Uterus (tissue), 4 donors: ENCODE results near the gene SLC38A8. TPM values are rescaled to one million over a fixed set of nuclear protein-coding genes. Genes with fewer than 3 reads are reported as not detected.

Experiments used
- DNase-seq, 2 donors: peaks; one replicate each; pipeline ENCODE4 v3.0.0-alpha.2; 2019 to 2020
- H3K27ac ChIP-seq, 2 donors: fragments of 200-600 bp; sonication (generic); 1 replicate in 1 of 2; 2 replicates in 1 of 2; pipeline ENCODE4 v1.5.1; 2016 to 2018
- H3K27me3 ChIP-seq, 2 donors: fragments of 200-600 bp; sonication (generic); one replicate each; pipeline ENCODE4 v1.5.1; 2018 to 2019; ENCODE audit warnings: control low read depth in 1 of 2
- H3K36me3 ChIP-seq, 2 donors: fragments of 200-600 bp; sonication (generic); one replicate each; pipeline ENCODE4 v1.5.1; 2019; ENCODE audit warnings: control low read depth in 1 of 2
- H3K4me1 ChIP-seq, 2 donors: fragments of 200-600 bp; sonication (generic); one replicate each; pipeline ENCODE4 v1.5.1; 2018 to 2019; ENCODE audit warnings: control low read depth in 1 of 2
- H3K4me3 ChIP-seq, 2 donors: fragments of 200-600 bp; sonication (generic); 1 replicate in 1 of 2; 2 replicates in 1 of 2; pipeline ENCODE4 v1.5.1; 2018 to 2019; ENCODE audit warnings: mild to moderate bottlenecking in 1 of 2
- H3K9me3 ChIP-seq, 2 donors: fragments of 200-600 bp; sonication (generic); one replicate each; pipeline ENCODE4 v1.5.1; 2019; ENCODE audit warnings: control low read depth in 1 of 2
- CTCF ChIP-seq, 4 experiments: fragments of 200-600 bp in 2 of 4; fragments of 450-650 bp in 2 of 4; sonication (generic) in 2 of 4; IDR thresholded peaks; one replicate each; pipeline ENCODE4 v1.5.1; 2016 to 2019; ENCODE audit warnings: antibody characterized with exemption in 4 of 4, mild to moderate bottlenecking in 2 of 4, moderate library complexity in 1 of 4
- POLR2A ChIP-seq, 2 donors: fragments of 450-650 bp; IDR thresholded peaks; one replicate each; pipeline ENCODE4 v1.6.1; 2016; ENCODE audit warnings: antibody characterized with exemption in 2 of 2, mild to moderate bottlenecking in 1 of 2, moderate library complexity in 1 of 2
- intact Hi-C: fragments of 100-400 bp; cut with DNase I; formaldehyde crosslinking; loops from one replicate; pipeline ENCODE4 v1.15.1; 2023; ENCODE audit warnings: low total_unique reads
- total RNA-seq, 4 donors: library from RNA; depleted of rRNA in 3 of 4; stranded (reverse); fragments of >200 nt in 3 of 4; gene quantifications; one replicate each; pipeline versions ENCODE4 v1.1.0 to v1.2.4, GENCODE V29; 2014 to 2023
- donor health status: DM: yes; HTN: yes; CAD: no.

The SLC38A8 gene
- total RNA-seq, 4 donors from 2014 or later, result 1.3 TPM; not detected in 3

GRCh38 chr16:84047206-84047605, 4.6 kb upstream of the SLC38A8 start:
- no peak for DNase-seq
- TF ChIP-seq CTCF (IDR thresholded peaks at IDR 0.05), result no peak
- no peak for TF ChIP-seq POLR2A (IDR thresholded peaks at IDR 0.05)
- H3K27ac ChIP-seq, result no peak overlapping the region
- H3K36me3 ChIP-seq, result no peaks in the 10 kb centered on the region
- H3K27me3 ChIP-seq, result no peaks in the 10 kb centered on the region
- H3K9me3 ChIP-seq, result no peaks in the 10 kb centered on the region
- intact Hi-C loops, result no loop called here
- no peak overlapping the region for H3K4me3 ChIP-seq
- H3K4me1 ChIP-seq, result no peaks in the 10 kb centered on the region

GRCh38 chr16:84045818-84046470, 3.3 kb upstream of the SLC38A8 start:
- no peaks in the 10 kb centered on the region for H3K36me3 ChIP-seq
- TF ChIP-seq CTCF (IDR thresholded peaks at IDR 0.05), result no peak
- no peak for TF ChIP-seq POLR2A (IDR thresholded peaks at IDR 0.05)
- intact Hi-C loops, result no loop called here
- H3K4me1 ChIP-seq, result no peaks in the 10 kb centered on the region
- DNase-seq, result no peak
- no peaks in the 10 kb centered on the region for H3K9me3 ChIP-seq
- H3K4me3 ChIP-seq, result no peak overlapping the region
- H3K27me3 ChIP-seq, result no peaks in the 10 kb centered on the region
- no peak overlapping the region for H3K27ac ChIP-seq

GRCh38 chr16:84045001-84045817, 2.6 kb upstream of the SLC38A8 start:
- TF ChIP-seq CTCF (IDR thresholded peaks at IDR 0.05) (no peak), POLR2A (IDR thresholded peaks at IDR 0.05) (no peak)
- H3K4me1 ChIP-seq, result no peaks in the 10 kb centered on the region
- DNase-seq, result no peak
- no peaks in the 10 kb centered on the region for H3K27me3 ChIP-seq
- no peak overlapping the region for H3K4me3 ChIP-seq
- no peaks in the 10 kb centered on the region for H3K9me3 ChIP-seq
- H3K27ac ChIP-seq, result no peak overlapping the region
- no peaks in the 10 kb centered on the region for H3K36me3 ChIP-seq
- intact Hi-C loops, result no loop called here

- DNase-seq, result no peak
- TF ChIP-seq CTCF (IDR thresholded peaks at IDR 0.05), result no peak
- intact Hi-C loops, result no loop called here
- H3K27me3 ChIP-seq, result no peaks in the 10 kb centered on the region
- H3K4me1 ChIP-seq, result no peaks in the 10 kb centered on the region
- H3K27ac ChIP-seq, result no peak overlapping the region
- no peaks in the 10 kb centered on the region for H3K9me3 ChIP-seq
- H3K4me3 ChIP-seq, result no peak overlapping the region
- H3K36me3 ChIP-seq, result no peaks in the 10 kb centered on the region
Measured at GRCh38 chr16:84044118-84044488, 1.5 kb upstream of the SLC38A8 start.

- no peaks in the 10 kb centered on the region for H3K9me3 ChIP-seq
- H3K4me1 ChIP-seq, result no peaks in the 10 kb centered on the region
- TF ChIP-seq CTCF (IDR thresholded peaks at IDR 0.05) (no peak), POLR2A (IDR thresholded peaks at IDR 0.05) (no peak)
- no peak overlapping the region for H3K27ac ChIP-seq
- intact Hi-C loops, result no loop called here
- no peak overlapping the region for H3K4me3 ChIP-seq
- H3K36me3 ChIP-seq, result no peaks in the 10 kb centered on the region
- H3K27me3 ChIP-seq, result no peaks in the 10 kb centered on the region
- DNase-seq, result no peak
Measured at GRCh38 chr16:84043486-84044117, 1.0 kb upstream of the SLC38A8 start.
